ENCODE measurements around the gene CD300E.

GRCh38 chr17:74619077-74619673 lies 4.4 kb downstream of the CD300E start:
- no peak for TF ChIP-seq CTCF (IDR thresholded peaks at IDR 0.05; ENCODE audit: insufficient read depth, low read length)
- no peak for TF ChIP-seq POLR2AphosphoS5 (IDR thresholded peaks at IDR 0.05; ENCODE audit: low read depth)

All from HL-60 (cell line).